SJSA1 (cell line): ENCODE data around the gene PACRG. TPM values are rescaled to one million over a fixed set of nuclear protein-coding genes. Genes with fewer than 3 reads are reported as not detected.

Source experiments
- DNase-seq, 2 experiments: peaks; one replicate each; pipeline ENCODE4 v3.0.0-alpha.2; 2015 to 2020; ENCODE audit warnings: low spot score in 2 of 2, low read depth in 1 of 2
- H3K27ac ChIP-seq: fragments of 250-450 bp; sonication (Bioruptor Pico); 2 replicates; pipeline ENCODE4 v1.5.1; 2020; ENCODE audit warnings: mild to moderate bottlenecking, moderate library complexity
- H3K27me3 ChIP-seq: fragments of 250-450 bp; sonication (Bioruptor Pico); replicated peaks from 2 replicates; pipeline ENCODE4 v1.5.1; 2020; ENCODE audit warnings: mild to moderate bottlenecking, moderate library complexity
- H3K36me3 ChIP-seq: fragments of 250-450 bp; sonication (Bioruptor Pico); 2 replicates; pipeline ENCODE4 v1.5.1; 2020; ENCODE audit warnings: mild to moderate bottlenecking
- H3K4me1 ChIP-seq: fragments of 250-450 bp; sonication (Bioruptor Pico); replicated peaks from 2 replicates; pipeline ENCODE4 v1.6.1; 2021; ENCODE audit warnings: mild to moderate bottlenecking
- H3K4me3 ChIP-seq: fragments of 250-450 bp; sonication (Bioruptor Pico); 2 replicates; pipeline ENCODE4 v1.5.1; 2020; ENCODE audit warnings: mild to moderate bottlenecking
- H3K9me3 ChIP-seq: fragments of 250-450 bp; sonication (Bioruptor Pico); replicated peaks from 2 replicates; pipeline ENCODE4 v1.5.1; 2020; ENCODE audit warnings: mild to moderate bottlenecking
- total RNA-seq: library from RNA; depleted of rRNA; stranded (reverse); fragments of >200 nt; shearing (Covaris generic); gene quantifications from 2 replicates; pipeline ENCODE4 v1.2.3, GENCODE V29; 2014

The PACRG gene
- total RNA-seq, 1 experiment from 2014 or later = not detected

DNA sequence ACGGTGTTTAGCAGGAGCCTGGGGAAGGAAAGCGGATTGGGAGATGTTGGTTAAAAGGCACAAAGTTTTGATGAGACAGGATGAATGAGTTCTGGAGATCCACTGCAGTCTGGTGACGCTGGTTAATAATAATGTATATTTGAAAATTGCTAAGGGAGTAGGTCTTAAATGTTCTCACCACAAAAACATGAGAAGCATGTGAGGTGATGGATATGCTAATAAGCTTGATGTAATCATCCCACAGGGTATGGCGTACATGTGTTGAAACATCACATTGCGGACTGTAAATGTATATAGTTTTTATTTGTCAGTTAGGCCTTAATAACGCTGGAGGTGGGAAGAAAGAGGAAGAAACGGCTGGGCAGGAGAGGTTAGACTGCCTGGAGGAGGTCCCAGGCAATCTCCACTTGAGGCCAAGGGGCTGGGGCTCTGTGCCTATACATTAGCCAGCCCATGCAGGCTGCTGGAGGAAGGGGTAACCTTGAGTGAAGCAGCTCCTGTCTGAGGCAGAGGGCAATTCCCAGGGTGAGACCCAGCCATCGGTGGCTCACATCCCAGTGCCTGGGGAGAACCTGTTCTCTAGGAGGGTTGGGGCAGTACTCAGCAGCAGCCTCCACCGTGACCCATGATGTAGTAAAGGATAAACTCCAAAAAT, 498.5 kb downstream of the PACRG start:
- Histone ChIP-seq H3K4me1 (peaks cover 11% of the 10 kb centered on the region), H3K36me3 (no peaks in the 10 kb centered on the region), H3K4me3 (no peak overlapping the region), H3K27ac (no peak overlapping the region), H3K27me3 (no peaks in the 10 kb centered on the region), H3K9me3 (0 out of 2 replicates have a peak, but pooled peaks cover 7% of the 10 kb centered on the region)
- no peak for DNase-seq

DNA sequence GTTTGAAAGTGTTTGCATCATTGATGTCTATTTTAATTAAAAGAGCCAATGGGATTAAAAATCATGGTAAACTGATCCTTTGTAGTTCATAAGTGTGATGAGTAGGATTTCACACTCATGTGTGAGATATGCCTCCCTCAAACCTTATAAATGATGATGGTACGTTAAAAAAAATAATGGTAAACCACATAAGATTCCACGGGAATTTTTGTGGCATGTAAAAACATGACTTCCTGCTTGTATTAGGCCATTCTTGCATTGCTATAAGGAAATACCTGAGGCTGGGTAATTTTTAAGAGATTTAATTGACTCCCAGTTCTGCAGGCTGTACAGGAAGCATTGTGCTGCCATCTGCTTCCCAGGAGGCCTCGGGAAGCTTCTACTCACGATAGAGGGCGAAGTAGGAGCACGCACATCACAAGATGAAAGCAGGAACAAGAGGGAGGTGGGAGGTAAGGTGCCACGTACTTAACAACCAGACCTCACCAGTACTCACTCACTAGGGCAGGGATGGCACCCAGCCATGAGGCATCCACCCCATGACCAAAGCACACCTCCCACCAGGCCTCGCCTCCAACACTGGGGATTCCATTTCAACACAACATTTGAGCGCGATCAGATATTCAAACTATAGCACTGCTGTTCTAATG, 499.2 kb downstream of the PACRG start:
- DNase-seq = peak in 1 of 2 experiments; percentile 36
- Histone ChIP-seq H3K9me3 (0 out of 2 replicates have a peak, but pooled peaks cover 7% of the 10 kb centered on the region), H3K36me3 (no peaks in the 10 kb centered on the region), H3K27me3 (no peaks in the 10 kb centered on the region), H3K4me1 (peaks cover 11% of the 10 kb centered on the region), H3K27ac (no peak overlapping the region), H3K4me3 (no peak overlapping the region)

DNA sequence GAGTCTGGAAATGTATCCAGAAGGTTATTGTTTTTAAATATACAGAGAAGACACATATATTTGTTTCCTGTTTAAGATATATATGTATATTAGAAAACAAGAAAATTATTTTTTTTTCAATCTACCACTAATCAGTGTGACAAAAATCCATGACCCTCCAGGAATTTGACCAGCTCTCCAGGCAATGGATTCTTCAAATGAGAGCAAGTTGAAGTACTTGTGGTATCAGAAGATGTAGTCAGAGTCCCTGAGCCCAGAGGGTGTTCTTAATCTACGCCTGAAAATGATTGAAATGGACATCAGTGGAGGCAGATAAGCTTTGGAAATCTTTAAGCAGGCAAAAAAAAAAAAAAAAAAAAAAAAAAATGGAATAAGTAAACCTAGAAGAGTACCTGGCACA, 500.3 kb downstream of the PACRG start:
- Histone ChIP-seq H3K4me1 (peaks cover 11% of the 10 kb centered on the region), H3K4me3 (no peak overlapping the region), H3K27ac (no peak overlapping the region), H3K27me3 (no peaks in the 10 kb centered on the region), H3K36me3 (no peaks in the 10 kb centered on the region), H3K9me3 (0 out of 2 replicates have a peak, but pooled peaks cover 7% of the 10 kb centered on the region)
- no peak for DNase-seq

DNA sequence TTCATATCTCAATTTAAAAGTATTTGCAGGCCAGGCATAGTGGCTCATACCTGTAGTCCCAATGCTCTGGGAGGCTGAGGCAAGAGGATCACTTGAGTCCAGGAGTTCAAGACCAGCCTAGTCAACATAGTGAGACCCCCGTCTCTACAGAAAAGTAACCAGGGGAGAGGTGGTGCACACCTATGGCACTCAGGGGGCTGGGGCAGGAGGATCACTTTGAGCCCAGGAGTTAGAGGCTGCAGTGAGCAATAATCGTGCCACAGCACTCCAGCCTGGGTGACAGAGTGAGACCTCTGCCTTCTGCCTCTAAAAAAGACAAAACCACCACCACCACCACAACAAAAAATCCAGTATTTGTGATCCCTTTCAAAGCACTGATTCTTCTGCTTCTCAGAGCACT, 501.3 kb downstream of the PACRG start:
- Histone ChIP-seq H3K4me3 (no peak overlapping the region), H3K36me3 (no peaks in the 10 kb centered on the region)
- no peak for DNase-seq

DNA sequence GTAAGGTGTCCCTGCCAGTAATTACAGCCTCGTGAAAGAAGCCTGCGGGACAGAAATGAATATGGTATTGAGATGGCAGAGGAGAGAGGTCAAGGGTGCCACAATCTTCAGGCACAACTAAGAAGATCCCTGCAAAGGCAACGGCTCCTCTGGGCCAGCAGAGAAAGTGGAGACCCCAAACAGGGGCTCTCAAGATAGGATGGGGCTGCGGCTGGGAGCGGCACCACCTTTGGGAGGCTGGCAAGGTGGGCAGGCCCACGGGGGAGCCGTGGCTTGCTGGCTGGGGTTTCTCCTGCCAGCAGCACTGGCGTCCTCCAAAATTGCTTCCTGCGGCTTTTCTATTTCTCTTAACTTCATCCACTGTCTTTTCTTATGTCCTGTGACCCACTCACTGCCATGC, 503.1 kb downstream of the PACRG start:
- no peak for DNase-seq
- no peak overlapping the region for H3K27ac ChIP-seq
- 0 out of 2 replicates have a peak, but pooled peaks cover 3% of the 10 kb centered on the region for H3K9me3 ChIP-seq
- no peaks in the 10 kb centered on the region for H3K27me3 ChIP-seq
- H3K4me3 ChIP-seq = no peak overlapping the region
- no peaks in the 10 kb centered on the region for H3K36me3 ChIP-seq
- peaks cover 11% of the 10 kb centered on the region for H3K4me1 ChIP-seq

More for the DNA sequence above, 501.3 kb downstream of the PACRG start:
- Histone ChIP-seq H3K27me3 (no peaks in the 10 kb centered on the region), H3K4me1 (peaks cover 11% of the 10 kb centered on the region), H3K27ac (no peak overlapping the region), H3K9me3 (0 out of 2 replicates have a peak, but pooled peaks cover 7% of the 10 kb centered on the region)

DNA sequence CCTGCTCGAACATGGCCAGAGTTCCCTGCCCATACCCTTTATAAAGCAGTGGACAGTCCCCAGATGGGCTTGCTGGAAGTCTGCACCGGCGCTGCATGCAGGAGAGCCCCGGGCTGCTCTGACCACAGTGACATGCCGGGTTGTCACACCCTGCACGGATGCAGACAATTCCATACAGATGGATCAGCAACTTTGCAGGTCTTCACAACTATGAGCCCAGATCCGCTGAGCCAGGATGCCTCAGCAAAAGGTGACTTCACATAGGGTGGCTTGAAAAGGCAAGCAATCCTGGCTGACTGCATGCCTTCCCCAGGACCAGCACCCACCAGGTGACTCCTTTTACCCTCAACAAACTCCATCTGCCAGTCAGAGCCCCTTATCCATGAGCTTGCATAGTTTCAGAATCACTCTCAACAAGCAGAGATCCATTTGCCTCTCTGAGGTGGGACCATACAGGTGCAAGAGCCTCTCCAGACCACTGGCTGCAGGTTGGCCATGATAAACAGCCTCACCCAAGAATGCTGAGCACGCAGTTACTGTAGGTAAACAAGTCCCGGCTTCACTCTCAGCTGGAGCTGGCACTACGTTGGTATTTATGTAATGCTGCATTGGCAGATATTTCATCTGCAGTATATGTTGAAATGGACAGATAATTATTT, 503.7 kb downstream of the PACRG start:
- DNase-seq = no peak
- Histone ChIP-seq H3K27me3 (no peaks in the 10 kb centered on the region), H3K4me3 (no peak overlapping the region), H3K9me3 (no peaks in the 10 kb centered on the region), H3K36me3 (no peaks in the 10 kb centered on the region), H3K4me1 (peaks cover 8% of the 10 kb centered on the region), H3K27ac (no peak overlapping the region)

DNA sequence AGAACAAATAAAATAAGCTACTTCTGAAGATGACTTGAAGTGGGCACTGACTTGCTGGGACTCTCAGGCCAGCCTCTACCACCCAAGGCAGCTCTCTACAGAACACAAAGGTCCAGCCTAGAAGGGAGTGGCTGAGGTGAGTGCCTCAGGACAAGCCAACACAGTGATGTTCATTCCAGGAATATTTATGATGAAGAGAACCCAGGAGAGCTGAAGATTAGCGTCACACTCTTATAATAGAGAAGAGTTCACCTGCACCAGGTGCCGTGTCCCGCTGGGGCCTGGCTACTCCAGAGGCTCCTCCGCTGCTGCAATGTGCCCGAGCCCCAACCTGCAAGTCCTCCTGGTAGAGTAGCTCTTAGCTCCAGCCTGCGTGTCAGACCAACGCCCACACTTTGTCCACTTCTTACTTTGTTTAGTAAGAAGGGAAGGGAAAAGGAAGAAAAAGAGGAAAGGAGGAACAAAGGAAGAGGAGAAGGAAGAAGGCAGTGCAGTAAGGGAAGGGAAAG, 504.3 kb downstream of the PACRG start:
- Histone ChIP-seq H3K36me3 (no peaks in the 10 kb centered on the region), H3K4me3 (no peak overlapping the region), H3K4me1 (peaks cover 3% of the 10 kb centered on the region), H3K9me3 (no peaks in the 10 kb centered on the region), H3K27ac (no peak overlapping the region), H3K27me3 (no peaks in the 10 kb centered on the region)
- DNase-seq = no peak

DNA sequence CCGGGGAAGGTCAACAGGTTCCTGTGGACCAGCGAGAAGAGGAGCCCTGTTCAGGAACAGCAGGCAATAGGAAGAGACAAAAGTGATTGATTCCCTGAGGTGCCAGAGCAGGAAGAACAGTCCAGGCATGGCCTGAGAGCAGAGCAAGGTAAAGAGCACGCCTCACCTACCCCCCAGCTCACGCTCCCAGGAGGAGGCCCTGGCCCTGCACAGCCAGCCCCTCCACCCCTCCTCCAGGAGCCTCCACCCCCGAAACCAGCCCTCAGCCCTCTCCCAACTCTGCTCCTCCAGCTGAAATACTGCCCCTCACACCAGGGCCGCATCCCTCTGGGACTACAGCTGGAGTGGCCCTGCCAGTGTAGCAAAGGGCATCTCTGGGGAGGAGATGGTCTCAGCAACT, 504.9 kb downstream of the PACRG start:
- DNase-seq = no peak
- Histone ChIP-seq H3K27ac (no peak overlapping the region), H3K27me3 (no peaks in the 10 kb centered on the region), H3K4me3 (no peak overlapping the region), H3K9me3 (no peaks in the 10 kb centered on the region), H3K36me3 (no peaks in the 10 kb centered on the region), H3K4me1 (no peaks in the 10 kb centered on the region)

DNA sequence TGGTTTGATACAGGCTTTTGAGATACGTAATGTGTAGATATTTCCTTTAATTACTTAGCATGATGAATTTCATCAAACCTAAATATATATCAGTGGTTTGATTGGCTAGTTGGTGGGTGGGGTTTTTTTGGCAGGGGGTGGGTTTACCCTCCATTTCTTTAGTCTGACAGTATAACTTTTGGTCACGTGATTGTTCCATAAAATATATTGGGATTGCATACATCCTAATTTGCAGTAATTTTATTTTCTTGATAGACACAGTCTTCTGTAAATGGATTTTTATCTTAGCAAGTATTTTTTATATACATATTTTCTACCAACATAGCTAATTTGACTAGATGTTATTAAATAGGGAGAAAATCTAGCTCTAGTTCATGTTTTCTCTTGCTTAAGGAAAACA, 509.3 kb downstream of the PACRG start:
- no peaks in the 10 kb centered on the region for H3K9me3 ChIP-seq
- no peaks in the 10 kb centered on the region for H3K36me3 ChIP-seq
- no peaks in the 10 kb centered on the region for H3K4me1 ChIP-seq
- no peak overlapping the region for H3K27ac ChIP-seq
- no peak for DNase-seq
- H3K27me3 ChIP-seq = no peaks in the 10 kb centered on the region
- no peak overlapping the region for H3K4me3 ChIP-seq

DNA sequence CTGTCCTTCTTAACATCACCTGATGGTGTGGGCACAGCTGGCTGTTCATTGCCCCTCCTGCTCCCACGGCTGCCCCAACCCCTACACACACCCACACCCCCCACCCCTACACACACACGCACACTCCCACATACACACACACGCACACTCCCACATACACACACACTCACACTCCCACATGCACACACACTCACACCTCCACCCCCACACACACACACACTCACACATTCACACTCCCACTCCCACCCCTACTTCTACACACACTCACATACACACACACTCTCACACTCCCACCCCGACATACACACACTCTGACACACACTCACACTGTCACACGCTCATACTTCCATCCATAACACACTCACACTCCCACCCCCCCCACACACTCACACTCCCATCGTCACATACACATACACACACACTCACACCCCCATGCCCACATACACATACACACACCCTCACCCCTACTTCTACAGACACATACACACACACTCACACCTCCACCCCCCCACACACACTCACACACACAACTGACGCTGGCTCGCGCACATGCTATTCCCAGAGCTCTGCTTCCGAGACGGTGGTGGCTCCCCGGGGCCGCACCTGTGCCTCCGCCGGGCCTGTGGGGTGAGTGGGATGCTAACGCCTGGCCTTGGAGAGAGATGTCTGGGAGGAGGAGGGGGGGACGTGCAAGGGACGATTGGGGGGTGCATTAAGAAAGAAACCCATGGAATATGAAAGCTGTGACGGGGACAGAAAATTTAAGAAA, 512.0 kb downstream of the PACRG start:
- Histone ChIP-seq H3K27me3 (no peaks in the 10 kb centered on the region), H3K4me3 (no peak overlapping the region), H3K27ac (no peak overlapping the region), H3K36me3 (no peaks in the 10 kb centered on the region), H3K4me1 (no peaks in the 10 kb centered on the region), H3K9me3 (no peaks in the 10 kb centered on the region)
- no peak for DNase-seq

DNA sequence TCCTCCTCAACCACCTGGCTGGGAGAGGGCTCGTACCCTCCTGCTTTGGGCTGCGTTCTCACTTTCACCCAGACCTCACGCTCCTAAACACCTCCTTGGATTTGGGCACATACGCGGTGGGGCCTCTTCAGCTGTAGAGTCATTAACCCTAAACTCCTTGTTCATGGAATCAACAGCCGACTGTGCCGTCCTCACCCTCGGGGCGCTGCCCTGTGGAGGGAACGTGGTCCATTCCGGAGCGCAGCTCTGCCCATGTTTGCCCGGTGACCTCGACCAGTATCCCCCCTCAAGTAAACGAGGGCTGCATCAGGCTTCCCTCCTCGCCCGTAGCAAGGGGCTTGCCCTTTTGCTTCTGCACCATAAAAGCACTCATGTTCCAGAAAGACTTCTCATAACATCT, 512.8 kb downstream of the PACRG start:
- Histone ChIP-seq H3K36me3 (no peaks in the 10 kb centered on the region), H3K27ac (no peak overlapping the region), H3K27me3 (no peaks in the 10 kb centered on the region), H3K4me3 (no peak overlapping the region), H3K4me1 (no peaks in the 10 kb centered on the region), H3K9me3 (no peaks in the 10 kb centered on the region)
- no peak for DNase-seq

DNA sequence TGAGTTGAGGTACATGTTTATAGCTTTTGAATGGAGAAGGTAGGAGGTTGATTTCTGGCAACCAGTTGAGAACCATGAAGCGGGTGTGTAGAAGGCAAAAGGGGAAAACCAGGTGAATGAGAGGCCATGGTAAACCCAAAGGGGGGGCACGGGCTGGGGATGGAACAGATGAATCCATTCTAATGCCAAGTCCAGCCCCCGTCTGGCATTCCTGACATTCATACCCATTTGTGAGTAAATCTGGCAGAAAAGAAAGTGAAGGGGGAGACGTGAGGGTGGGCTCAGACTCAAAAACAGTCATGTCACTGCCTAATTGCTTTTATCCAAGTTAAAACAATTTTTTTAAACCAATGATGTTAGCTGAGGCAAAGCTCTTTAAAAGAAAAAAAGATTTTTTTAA, 513.9 kb downstream of the PACRG start:
- Histone ChIP-seq H3K27me3 (no peaks in the 10 kb centered on the region), H3K4me1 (no peaks in the 10 kb centered on the region), H3K4me3 (no peak overlapping the region), H3K27ac (no peak overlapping the region), H3K36me3 (no peaks in the 10 kb centered on the region), H3K9me3 (no peaks in the 10 kb centered on the region)
- DNase-seq = no peak

DNA sequence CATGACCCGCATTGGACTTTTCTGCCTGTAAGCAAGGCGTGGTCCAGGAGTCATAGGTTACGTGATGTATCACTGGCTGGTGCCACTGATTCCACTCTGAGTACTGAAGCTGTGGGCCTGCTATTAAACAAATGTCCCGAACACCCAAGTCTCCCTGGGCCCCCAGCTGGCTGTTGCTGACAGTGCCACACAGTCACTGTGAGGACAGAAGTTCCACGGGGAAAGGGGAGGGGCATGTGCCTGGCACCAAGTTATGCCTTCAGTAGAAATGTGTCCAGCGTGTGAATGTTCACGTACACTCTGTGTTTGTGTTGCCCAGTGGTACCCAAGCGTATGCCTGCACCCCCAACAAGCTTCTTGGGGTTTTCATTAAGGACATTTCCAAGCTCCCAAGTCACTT, 515.3 kb downstream of the PACRG start:
- DNase-seq = no peak
- Histone ChIP-seq H3K27ac (no peak overlapping the region), H3K27me3 (no peaks in the 10 kb centered on the region), H3K36me3 (no peaks in the 10 kb centered on the region), H3K4me3 (no peak overlapping the region), H3K4me1 (peaks cover 5% of the 10 kb centered on the region; the same call in 1 of the 2 replicates), H3K9me3 (no peaks in the 10 kb centered on the region)
